Spleen (tissue), 7 donors: ENCODE data around the gene THBS4.

Experiments
- CTCF ChIP-seq, 11 experiments: fragments of 200-600 bp in 7 of 11; fragments of 450-650 bp in 4 of 11; sonication (generic) in 4 of 11; IDR thresholded peaks in 8 of 11; conservative IDR thresholded peaks in 3 of 11; 1 replicate in 7 of 11; 2 replicates in 4 of 11; pipeline versions ENCODE4 v1.4.0 to v1.8.0; 2016 to 2021; ENCODE audit warnings: antibody characterized with exemption in 11 of 11, inconsistent platforms in 4 of 11, mild to moderate bottlenecking in 1 of 11
- POLR2A ChIP-seq, 3 donors: fragments of 450-650 bp; IDR thresholded peaks; one replicate each; pipeline ENCODE4 v1.5.1; 2017; ENCODE audit warnings: antibody characterized with exemption in 3 of 3, mild to moderate bottlenecking in 1 of 3
- donor health status: DM: no; HTN: no; CAD: no; lungs with moderate emphysema.
- donor health status: DM: no; HTN: no; CAD: no.
- donor health status: DM: no; HTN: no; CAD: no.

GRCh38 chr5:80043187-80043586 is 8.0 kb downstream of the THBS4 start:
- TF ChIP-seq CTCF (IDR thresholded peaks at IDR 0.05 in 8 of 11, conservative IDR thresholded peaks at IDR 0.05 in 3 of 11) (no peak), POLR2A (IDR thresholded peaks at IDR 0.05) (no peak)
